ENCODE results near the gene CIRBP.
A peak's percentile ranks its signal among the peaks of the same experiment; 100 is the strongest.

The CIRBP gene

DNA sequence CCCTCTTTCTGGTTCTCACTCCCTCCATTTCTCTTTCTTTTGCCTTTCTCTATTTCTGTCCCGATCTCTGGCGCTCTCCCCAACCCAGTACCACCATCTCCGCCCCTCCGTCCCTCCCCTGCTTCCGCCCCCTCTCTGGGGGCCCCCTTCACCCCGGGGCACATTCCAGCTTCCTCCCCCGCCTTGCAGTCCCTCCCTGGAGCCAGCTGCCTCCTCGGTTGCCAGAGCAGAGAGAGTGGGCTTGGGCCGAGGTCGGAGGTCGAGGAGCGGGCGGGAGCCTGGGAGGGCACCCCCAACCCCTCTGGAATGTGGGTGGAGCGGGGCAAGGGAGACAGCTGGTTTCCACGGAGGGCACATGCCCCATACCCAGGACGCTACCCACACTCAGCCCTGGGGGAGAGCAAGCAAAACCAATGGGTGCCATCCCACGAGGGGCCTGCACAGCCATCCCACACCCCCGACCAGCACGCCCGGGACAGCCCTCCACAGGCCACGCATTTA, 6.5 kb upstream of the CIRBP start:
- Mint-ChIP-seq H3K27ac (no peak overlapping the region), H3K36me3 (ENCODE audit: low read depth) (peaks cover 3% of the 10 kb centered on the region), H3K9me3 (no peaks in the 10 kb centered on the region), H3K4me1 (peaks cover 78% of the 10 kb centered on the region), H3K27me3 (ENCODE audit: low read depth, poor library complexity) (peaks cover 3% of the 10 kb centered on the region), H3K4me3 (peak overlapping the region; percentile 65)
- TF ChIP-seq, protein P1, sequence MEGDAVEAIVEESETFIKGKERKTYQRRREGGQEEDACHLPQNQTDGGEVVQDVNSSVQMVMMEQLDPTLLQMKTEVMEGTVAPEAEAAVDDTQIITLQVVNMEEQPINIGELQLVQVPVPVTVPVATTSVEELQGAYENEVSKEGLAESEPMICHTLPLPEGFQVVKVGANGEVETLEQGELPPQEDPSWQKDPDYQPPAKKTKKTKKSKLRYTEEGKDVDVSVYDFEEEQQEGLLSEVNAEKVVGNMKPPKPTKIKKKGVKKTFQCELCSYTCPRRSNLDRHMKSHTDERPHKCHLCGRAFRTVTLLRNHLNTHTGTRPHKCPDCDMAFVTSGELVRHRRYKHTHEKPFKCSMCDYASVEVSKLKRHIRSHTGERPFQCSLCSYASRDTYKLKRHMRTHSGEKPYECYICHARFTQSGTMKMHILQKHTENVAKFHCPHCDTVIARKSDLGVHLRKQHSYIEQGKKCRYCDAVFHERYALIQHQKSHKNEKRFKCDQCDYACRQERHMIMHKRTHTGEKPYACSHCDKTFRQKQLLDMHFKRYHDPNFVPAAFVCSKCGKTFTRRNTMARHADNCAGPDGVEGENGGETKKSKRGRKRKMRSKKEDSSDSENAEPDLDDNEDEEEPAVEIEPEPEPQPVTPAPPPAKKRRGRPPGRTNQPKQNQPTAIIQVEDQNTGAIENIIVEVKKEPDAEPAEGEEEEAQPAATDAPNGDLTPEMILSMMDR (IDR thresholded peaks at IDR 0.05) = no peak
- DNase-seq = peak; percentile 57

DNA sequence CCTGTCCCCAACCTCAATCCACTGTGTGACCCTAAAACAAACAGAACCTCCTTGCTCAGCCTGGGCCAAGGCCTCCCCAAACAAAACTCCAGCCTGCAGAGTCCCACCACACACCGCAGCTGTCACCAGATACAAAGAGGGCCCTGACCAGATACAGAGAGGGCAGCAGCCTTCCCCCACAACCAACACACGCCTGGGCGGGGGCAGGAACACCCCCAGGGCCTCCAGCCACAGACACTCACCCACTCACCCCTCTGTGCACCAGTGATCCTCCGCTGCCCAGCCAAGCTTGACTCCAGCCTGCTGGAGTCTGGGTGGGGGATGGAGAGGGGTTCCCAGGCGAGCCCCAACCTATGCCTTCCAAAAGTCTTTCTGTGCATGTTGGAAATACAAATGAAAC, 5.9 kb upstream of the CIRBP start:
- peak overlapping the region; percentile 72 for H3K27ac Mint-ChIP-seq
- no peaks in the 10 kb centered on the region for H3K9me3 Mint-ChIP-seq
- peak overlapping the region; percentile 65 for H3K4me3 Mint-ChIP-seq
- H3K4me1 Mint-ChIP-seq = peaks cover 78% of the 10 kb centered on the region
- no peak for DNase-seq
- peaks cover 3% of the 10 kb centered on the region for H3K27me3 Mint-ChIP-seq (ENCODE audit: low read depth, poor library complexity)
- TF ChIP-seq, protein P1 (IDR thresholded peaks at IDR 0.05) = no peak
- no peaks in the 10 kb centered on the region for H3K36me3 Mint-ChIP-seq (ENCODE audit: low read depth)

DNA sequence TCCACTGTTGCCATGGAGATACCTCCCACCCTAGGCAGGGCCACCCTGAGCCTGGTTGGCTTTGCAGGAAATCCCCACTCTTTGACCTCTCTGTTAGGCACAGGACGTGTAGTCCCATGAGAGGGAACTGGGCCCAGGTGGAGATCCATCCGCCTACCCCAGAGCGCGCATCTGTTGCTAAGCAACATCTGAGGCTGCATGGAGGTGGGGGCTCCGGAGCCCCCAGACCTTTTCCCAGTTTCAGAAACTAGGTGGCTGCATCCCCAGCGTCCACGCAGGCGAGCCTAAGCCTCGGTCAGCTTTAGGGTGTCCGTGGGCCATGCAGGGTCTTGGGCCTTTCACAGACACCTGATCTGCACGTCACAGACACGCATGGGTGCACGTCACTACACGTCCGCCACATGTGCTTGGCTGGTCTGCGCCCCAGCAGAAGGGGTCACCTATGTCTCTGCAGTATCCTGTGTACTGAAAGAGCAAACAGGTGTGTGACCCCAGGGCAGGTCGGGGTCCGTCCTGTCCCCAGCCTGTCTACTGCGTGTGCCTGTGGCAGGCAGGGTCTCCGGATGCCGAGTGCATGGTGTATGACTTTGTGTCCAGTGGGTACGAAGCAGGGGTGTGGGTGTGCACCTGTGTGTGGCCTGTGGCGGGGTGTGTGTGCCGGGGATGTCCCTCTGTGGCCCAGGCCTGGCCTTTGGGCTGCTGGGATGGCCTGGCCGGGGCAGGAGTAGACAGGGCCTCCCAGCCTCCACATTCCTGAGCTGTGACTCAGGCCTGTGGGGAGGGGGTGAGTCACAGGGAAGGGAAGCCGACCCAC, 4.1 kb upstream of the CIRBP start:
- peak overlapping the region; percentile 95 for H3K27ac Mint-ChIP-seq
- H3K4me1 Mint-ChIP-seq = peaks cover 72% of the 10 kb centered on the region
- H3K4me3 Mint-ChIP-seq = peak overlapping the region; percentile 72
- DNase-seq = peak; percentile 64
- H3K9me3 Mint-ChIP-seq = no peaks in the 10 kb centered on the region
- TF ChIP-seq, protein P1 (IDR thresholded peaks at IDR 0.05) = no peak
- H3K27me3 Mint-ChIP-seq (ENCODE audit: low read depth, poor library complexity) = peaks cover 6% of the 10 kb centered on the region
- peaks cover 2% of the 10 kb centered on the region for H3K36me3 Mint-ChIP-seq (ENCODE audit: low read depth)

DNA sequence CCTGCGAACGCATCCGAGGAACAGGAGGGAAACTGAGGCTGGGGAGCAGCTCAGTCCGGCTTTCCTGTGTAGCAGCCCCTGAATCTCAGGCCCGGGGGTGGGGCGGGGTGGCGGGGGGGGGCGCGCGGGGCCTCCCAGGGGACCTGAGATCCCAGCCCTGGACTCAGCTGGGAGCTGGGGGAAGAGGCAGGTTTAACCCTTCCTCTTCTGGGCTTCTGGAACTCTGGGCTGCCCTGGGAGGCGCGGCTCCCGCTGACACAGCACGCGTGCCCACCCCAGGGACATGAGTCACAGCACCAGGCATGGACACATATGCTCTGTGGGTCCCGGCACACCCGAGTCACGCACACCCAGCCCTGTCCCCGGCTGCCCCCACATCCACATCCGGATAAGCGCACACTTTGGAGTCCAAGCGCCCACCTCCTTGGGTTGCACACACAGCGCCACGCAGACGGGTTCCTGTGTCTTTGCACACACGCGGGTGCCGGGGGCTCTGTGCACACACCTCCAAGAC, 3.5 kb upstream of the CIRBP start:
- peaks cover 6% of the 10 kb centered on the region for H3K27me3 Mint-ChIP-seq (ENCODE audit: low read depth, poor library complexity)
- H3K36me3 Mint-ChIP-seq (ENCODE audit: low read depth) = peaks cover 9% of the 10 kb centered on the region
- TF ChIP-seq, protein P1 (IDR thresholded peaks at IDR 0.05) = no peak
- H3K27ac Mint-ChIP-seq = peak overlapping the region; percentile 84
- H3K9me3 Mint-ChIP-seq = no peaks in the 10 kb centered on the region
- peaks cover 78% of the 10 kb centered on the region for H3K4me1 Mint-ChIP-seq
- H3K4me3 Mint-ChIP-seq = peak overlapping the region; percentile 72
- no peak for DNase-seq

DNA sequence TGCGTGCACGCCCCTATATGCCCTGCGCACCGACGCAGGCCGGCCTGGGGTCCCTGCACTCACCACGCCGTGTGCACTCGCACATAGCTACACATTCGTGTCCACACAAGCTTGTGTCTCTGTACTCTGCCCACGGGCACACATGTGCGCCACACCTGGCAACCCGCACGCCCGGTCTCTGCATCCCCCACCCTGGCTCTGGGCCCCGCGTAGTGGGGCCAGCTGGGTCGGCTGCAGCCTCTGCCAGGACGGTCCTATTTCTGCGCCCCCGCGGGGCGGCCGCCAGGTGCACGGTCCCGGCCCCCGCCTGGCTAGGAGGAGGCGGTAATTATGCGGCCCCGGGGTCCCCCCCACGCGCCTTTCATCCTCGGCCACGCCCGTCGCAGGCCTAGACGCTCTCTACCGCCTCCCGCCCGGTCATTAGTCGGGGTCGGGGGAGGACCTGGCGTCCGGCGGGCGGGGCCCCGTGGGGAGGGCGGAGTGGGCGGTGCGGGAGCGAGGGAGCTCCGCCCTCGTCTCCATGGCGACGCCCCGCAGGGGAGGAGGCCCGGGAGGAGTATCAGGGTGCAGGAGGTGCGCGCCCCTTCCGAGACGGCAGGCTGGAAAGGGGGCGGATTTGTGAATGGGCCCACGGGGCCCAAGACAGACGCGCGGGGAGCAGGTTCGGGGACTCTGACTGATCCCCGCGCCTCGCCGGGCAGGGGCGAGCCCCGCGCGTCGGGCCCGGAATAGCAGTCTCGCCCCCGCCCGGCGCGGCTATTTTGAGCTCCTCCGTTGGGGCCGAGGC, 2.8 kb upstream of the CIRBP start:
- Mint-ChIP-seq H3K27ac (peak overlapping the region; percentile 84), H3K27me3 (ENCODE audit: low read depth, poor library complexity) (peaks cover 6% of the 10 kb centered on the region), H3K4me3 (peak overlapping the region; percentile 52), H3K9me3 (no peaks in the 10 kb centered on the region), H3K36me3 (ENCODE audit: low read depth) (peaks cover 15% of the 10 kb centered on the region), H3K4me1 (peaks cover 81% of the 10 kb centered on the region)
- TF ChIP-seq, protein P1 (IDR thresholded peaks at IDR 0.05) = no peak
- peak; percentile 86 for DNase-seq
